ENCODE results near the gene GOLGA8A.
"Not testable (repeated sequence)": the region's sequence is repeated elsewhere in the genome, so short reads cannot be mapped to it uniquely, and the experiment has no call there.

GOLGA8A gene

DNA sequence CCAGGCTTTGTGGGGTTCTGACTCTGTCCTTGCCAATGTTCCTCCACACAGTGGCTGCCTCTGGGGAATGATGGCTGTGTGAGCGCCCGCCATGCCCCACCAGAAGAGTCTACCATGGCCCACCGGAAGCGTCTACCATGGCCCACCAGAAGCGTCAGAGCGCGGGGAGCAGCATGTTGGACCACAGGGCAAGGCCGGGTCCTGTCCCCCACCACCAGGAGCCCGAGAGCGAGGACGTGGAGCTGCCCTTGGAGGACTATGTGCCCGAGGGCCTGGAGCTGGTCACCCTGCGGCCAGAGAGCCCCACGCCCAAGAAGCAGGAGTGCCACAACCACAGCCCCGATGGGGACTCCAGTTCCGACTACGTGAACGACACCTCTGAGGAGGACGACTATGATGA, 28.1 kb downstream of the GOLGA8A start:
- not testable (repeated sequence) for DNase-seq (ENCODE audit: low read depth in 2 of 2)

DNA sequence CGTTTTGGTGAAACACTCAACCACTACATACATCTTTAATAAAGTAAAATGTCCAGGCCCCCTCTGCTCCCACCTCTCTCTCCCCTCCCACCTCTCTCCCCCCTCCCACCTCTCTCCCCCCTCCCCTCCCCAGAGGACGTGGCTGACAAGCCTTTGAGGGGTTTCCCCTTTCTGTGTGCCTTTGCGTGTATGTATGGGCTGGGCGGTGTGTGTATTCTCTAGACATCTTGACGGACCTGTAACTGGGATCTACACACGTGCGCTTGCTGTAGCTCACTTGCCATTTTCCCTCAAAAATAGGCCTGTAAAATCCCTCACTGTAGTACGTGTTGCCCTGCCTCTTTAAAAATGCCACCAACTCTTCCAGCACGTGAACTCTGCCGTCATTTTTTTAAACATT, 28.6 kb downstream of the GOLGA8A start:
- not testable (repeated sequence) for DNase-seq (ENCODE audit: low read depth in 2 of 2)

DNA sequence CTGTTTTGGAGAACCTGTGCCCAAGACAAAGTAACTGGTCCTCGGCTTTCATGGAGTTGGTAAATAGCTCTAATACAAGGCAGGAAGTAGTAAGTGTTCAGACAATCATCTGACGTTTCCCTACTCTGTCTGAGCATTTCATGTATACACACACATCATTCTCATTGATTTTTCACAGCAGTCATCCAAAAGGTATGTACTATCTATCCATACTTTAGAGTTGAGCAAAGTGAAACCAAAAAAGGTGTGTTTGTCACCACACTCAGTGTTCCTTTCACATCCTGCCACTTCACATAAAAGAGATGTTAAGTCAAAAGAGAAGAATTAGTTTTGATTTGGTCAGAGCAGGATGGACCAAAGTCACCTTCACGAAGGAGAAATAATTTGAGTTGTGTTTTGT, 33.7 kb downstream of the GOLGA8A start:
- DNase-seq (ENCODE audit: low read depth in 2 of 2) = not testable (repeated sequence)

DNA sequence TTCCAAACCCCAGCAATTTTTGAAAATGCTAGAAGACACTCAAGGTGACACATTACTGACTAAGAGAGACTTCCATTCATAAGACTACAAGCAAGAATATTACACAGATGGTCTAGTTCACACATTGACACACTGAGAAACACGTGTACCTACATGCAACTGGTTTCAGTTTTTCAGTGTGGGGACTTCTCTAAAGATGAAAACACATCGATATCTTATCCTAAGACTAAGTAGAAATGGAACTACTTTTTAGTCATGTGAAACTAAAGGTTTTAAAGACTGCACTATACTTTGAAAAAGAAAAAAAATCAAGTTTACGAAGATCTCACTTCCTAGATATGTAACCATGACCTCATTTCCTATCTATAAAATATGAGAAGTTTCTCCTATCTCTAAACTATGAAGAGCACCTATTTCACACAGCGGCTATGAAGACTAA, 34.4 kb downstream of the GOLGA8A start:
- not testable (repeated sequence) for DNase-seq (ENCODE audit: low read depth in 2 of 2)

DNA sequence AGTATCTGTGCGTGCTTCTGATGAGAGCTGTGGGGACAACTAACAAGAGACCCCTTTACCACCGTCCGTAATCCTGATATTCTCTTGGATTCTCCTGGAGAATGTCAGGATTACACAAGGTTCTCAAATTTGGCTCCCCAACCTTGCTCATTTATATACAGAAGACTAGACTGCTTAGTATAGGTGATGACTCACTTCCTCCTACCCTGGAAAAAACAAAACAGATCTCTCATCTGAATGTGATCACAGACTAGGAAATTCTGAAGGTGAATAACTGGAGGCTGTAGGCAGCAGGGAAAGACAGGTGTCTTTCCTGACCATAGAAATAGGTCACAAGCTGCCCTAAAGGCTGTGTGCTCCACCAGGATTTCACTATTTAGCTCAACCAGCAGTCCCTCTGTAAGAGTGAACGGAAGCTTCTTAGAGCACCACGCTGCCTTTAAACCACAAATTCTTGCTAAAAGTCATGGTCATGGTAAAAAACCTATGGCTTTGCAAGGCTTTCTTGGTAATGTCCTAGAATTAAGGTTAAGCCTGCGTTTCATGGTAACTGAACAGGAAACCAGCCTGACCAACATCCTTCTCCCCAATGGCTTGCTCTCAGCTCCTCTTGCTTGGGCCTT, 39.9 kb downstream of the GOLGA8A start:
- not testable (repeated sequence) for DNase-seq (ENCODE audit: low read depth in 2 of 2)

DNA sequence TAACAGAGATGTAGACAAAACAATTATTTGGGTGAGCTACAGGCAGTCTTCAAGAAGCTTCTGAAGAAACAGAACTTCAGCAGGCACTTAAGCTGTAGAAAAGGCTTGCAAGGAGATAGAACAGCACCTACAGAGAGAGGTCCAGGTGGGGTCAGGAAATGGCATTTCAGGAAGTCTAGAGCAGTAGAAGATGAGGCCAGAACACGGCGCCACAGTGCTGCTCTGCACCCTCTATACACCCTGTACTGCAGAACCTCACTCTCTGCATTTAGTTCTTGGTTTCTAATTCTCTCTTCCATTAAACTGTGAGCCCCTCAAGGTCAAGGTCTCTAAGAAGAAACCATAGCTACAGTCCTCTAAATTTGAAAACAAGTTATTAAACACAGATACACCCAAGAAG, 44.6 kb downstream of the GOLGA8A start:
- DNase-seq (ENCODE audit: low read depth in 2 of 2) = not testable (repeated sequence)

DNA sequence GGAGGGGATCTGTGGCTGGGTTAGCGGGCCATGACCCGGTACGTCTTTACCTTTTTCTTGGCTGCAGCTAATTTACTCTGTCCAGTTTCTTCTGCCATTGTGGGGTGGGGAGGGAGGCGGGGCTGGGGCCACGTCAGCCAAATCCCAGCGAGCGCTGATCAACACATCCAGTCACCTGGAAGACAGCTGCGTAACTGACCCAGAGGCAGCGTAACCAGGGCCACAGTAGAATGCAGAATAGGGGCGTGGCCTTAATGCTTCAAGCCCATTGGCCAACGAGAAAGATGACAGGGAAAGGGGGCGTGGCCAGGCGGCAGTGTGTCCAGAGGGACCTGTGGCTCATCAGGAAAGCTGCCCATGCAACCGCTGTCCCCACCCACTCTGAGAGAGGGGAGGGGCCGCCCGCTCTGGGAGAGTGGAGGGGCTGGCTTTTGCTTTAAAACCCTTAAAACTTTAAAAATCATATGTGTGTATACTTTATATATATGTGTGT, 48.0 kb downstream of the GOLGA8A start:
- not testable (repeated sequence) for DNase-seq (ENCODE audit: low read depth in 2 of 2)

All from stimulated activated CD4-positive, alpha-beta T cell treated with anti-CD3 and anti-CD28 coated beads, Interleukin-1b, Interleukin-23, amount 100 ng/mL, for 4 hours (primary cell).